GM23248 (cell line): ENCODE data around the gene CENPC.

Experiments
- EZH2 ChIP-seq: fragments of 200-600 bp; sonication (generic); IDR thresholded peaks from 2 replicates; pipeline ENCODE4 v1.6.1; 2018; ENCODE audit warnings: antibody characterized with exemption, mild to moderate bottlenecking; ENCODE audit not compliant: insufficient read depth, poor library complexity, severe bottlenecking
- EZH2phosphoT487 ChIP-seq: fragments of 200-600 bp; sonication (generic); IDR thresholded peaks from 2 replicates; pipeline ENCODE4 v1.6.1; 2018; ENCODE audit warnings: antibody characterized with exemption, moderate library complexity, mild to moderate bottlenecking, low read depth; ENCODE audit not compliant: insufficient read depth

GRCh38 chr4:67531379-67531962 lies 13.8 kb downstream of the CENPC start:
- TF ChIP-seq EZH2phosphoT487 (no peak), EZH2 (no peak)
